Keratinocyte (primary cell): ENCODE results near the gene GOLGA8J. TPM values are rescaled to one million over a fixed set of nuclear protein-coding genes. Genes with fewer than 3 reads are reported as not detected.

Experiments
- DNase-seq: peaks from one replicate; pipeline ENCODE4 v3.0.0-alpha.2; 2011; ENCODE audit warnings: low read depth, missing footprints, low spot score
- FAIRE-seq: peaks from 2 replicates; lab custom pipeline; 2011; peaks lifted over from hg19 to GRCh38; lab: Jason Lieb, UNC
- H2AFZ ChIP-seq: 2 replicates; pipeline ENCODE4 v1.6.0; 2012; ENCODE audit warnings: low read length, control low read depth, inconsistent platforms; ENCODE audit not compliant: control insufficient read depth
- H3K27ac ChIP-seq: 2 replicates; pipeline ENCODE4 v1.5.1; 2011; ENCODE audit warnings: low read length; ENCODE audit not compliant: control insufficient read depth, insufficient read depth
- H3K27me3 ChIP-seq: 3 replicates; pipeline ENCODE4 v1.6.0; 2011; ENCODE audit warnings: low read length; ENCODE audit not compliant: control insufficient read depth, insufficient read depth; ENCODE audit errors: extremely low read depth
- H3K36me3 ChIP-seq, 2 experiments: 2 replicates in 1 of 2; 3 replicates in 1 of 2; pipeline ENCODE4 v1.5.1; 2011; ENCODE audit warnings: low read length in 2 of 2, mild to moderate bottlenecking in 1 of 2; ENCODE audit not compliant: control insufficient read depth in 2 of 2, insufficient read depth in 2 of 2; ENCODE audit errors: extremely low read depth in 1 of 2
- H3K4me1 ChIP-seq: 3 replicates; pipeline ENCODE4 v1.5.1; 2011; ENCODE audit warnings: low read length; ENCODE audit not compliant: control insufficient read depth, insufficient read depth; ENCODE audit errors: extremely low read depth
- H3K4me2 ChIP-seq: 3 replicates; pipeline ENCODE4 v1.6.0; 2011; ENCODE audit warnings: low read depth, low read length; ENCODE audit not compliant: control insufficient read depth, insufficient read depth; ENCODE audit errors: extremely low read depth
- H3K4me3 ChIP-seq, 3 experiments: fragments of 200-600 bp in 1 of 3; sonication (generic) in 1 of 3; 2 replicates in 2 of 3; 3 replicates in 1 of 3; pipeline ENCODE4 v1.5.1; 2011 to 2016; ENCODE audit warnings: low read length in 3 of 3, mild to moderate bottlenecking in 3 of 3, control low read depth in 2 of 3, inconsistent platforms in 1 of 3, low read depth in 1 of 3, mixed read lengths in 1 of 3, mixed run types in 1 of 3, moderate library complexity in 1 of 3; ENCODE audit not compliant: control insufficient read depth in 2 of 3, insufficient read depth in 2 of 3; ENCODE audit errors: extremely low read depth in 1 of 3
- H3K79me2 ChIP-seq: 2 replicates; pipeline ENCODE4 v1.6.0; 2012; ENCODE audit warnings: low read length; ENCODE audit not compliant: control insufficient read depth, insufficient read depth
- H3K9ac ChIP-seq: 3 replicates; pipeline ENCODE4 v1.6.0; 2011; ENCODE audit warnings: low read length; ENCODE audit not compliant: control insufficient read depth, insufficient read depth; ENCODE audit errors: extremely low read depth
- H3K9me1 ChIP-seq: 3 replicates; pipeline ENCODE4 v1.6.0; 2011; ENCODE audit warnings: low read length; ENCODE audit not compliant: control insufficient read depth, insufficient read depth; ENCODE audit errors: extremely low read depth
- H3K9me3 ChIP-seq: 2 replicates; pipeline ENCODE4 v1.5.1; 2012; ENCODE audit warnings: low read depth, low read length; ENCODE audit not compliant: control insufficient read depth
- H4K20me1 ChIP-seq: 3 replicates; pipeline ENCODE4 v1.6.0; 2011; ENCODE audit warnings: low read length; ENCODE audit not compliant: control insufficient read depth, insufficient read depth; ENCODE audit errors: extremely low read depth
- EZH2 ChIP-seq: IDR thresholded peaks from one replicate; pipeline ENCODE4 v1.6.1; 2012; ENCODE audit warnings: inconsistent platforms, mild to moderate bottlenecking, low read length, moderate library complexity
- dilution Hi-C: fragments of 300-500 bp; cut with MboI; formaldehyde crosslinking; loops from one replicate; pipeline ENCODE4 v1.7.0; 2020; ENCODE audit warnings: low sequenced_read_pairs; ENCODE audit not compliant: extremely low pct_ligation_motif_present
- polyA plus RNA-seq, 5 experiments: library from polyadenylated mRNA; depleted of rRNA in 3 of 5; stranded (reverse) in 3 of 5; stranded (forward) in 1 of 5; unstranded in 1 of 5; fragments of >200 nt; gene quantifications; 1 replicate in 1 of 5; 2 replicates in 3 of 5; 3 replicates in 1 of 5; pipeline versions ENCODE4 v1.2.1 to v1.2.3, GENCODE V29; 2011 to 2012; ENCODE audit warnings: missing spikeins in 2 of 5, low read depth in 1 of 5, low replicate concordance in 1 of 5
- TF ChIP-seq, protein P1 (sequence below), 3 experiments: IDR thresholded peaks in 1 of 3; conservative IDR thresholded peaks in 1 of 3; optimal IDR thresholded peaks in 1 of 3; 2 replicates in 2 of 3; 3 replicates in 1 of 3; pipeline versions ENCODE3 to v1.5.1; 2011; ENCODE audit warnings: low read length in 3 of 3, mild to moderate bottlenecking in 3 of 3, moderate library complexity in 2 of 3, control low read depth in 1 of 3, inconsistent platforms in 1 of 3; ENCODE audit not compliant: insufficient read depth in 2 of 3; ENCODE audit errors: extremely low read depth in 1 of 3

Gene GOLGA8J
- polyA plus RNA-seq, 1 donor (not counting 4 experiments of a cell fraction or from before 2014, with no cell fraction given) = not detected

DNA sequence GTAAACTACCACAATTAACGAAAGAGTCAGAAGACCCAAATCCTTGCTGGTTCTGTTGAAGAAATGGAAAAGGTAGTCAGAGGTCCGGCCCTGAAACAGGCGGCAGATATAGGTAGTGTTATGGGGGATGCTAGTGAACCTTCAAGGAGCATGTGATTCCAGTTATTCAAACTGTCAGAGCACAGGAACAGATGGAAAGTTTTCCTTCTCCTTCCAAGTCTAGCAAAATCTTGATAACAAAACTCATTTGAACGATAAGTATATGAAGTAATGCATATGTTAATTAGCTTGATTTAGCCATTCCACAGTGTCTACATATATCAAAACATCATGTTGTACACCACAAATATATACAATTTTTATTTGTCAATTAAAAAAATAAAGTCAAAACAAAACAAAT is 26.6 kb upstream of the GOLGA8J start:
- DNase-seq = no peak
- dilution Hi-C loops = no loop called here

DNA sequence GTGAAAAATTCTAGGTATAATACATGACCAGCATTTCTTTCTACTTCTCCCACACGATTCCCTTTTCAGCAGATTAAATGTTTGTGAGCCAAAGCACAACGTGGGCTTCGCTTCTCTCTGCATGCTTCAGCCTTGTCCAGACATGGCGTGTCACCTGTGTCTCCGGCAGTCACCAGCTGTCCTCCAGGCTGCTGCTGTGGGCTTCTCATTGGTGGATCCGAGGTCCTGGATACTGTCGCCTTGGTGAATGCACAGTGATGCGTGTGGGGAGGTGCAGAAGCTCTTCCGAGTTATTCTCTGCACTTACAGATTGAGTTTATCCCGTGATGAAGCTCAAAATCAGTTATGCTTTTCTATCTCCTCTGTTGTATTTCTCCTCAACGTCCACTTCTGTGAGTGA is 23.0 kb upstream of the GOLGA8J start:
- Histone ChIP-seq H3K9me3 (no peaks in the 10 kb centered on the region), H3K9me1 (no peaks in the 10 kb centered on the region), H3K4me1 (peaks cover 1% of the 10 kb centered on the region), H3K4me2 (no peak overlapping the region), H3K27me3 (peaks cover 5% of the 10 kb centered on the region), H3K27ac (no peak overlapping the region), H3K36me3 (no peaks in the 10 kb centered on the region), H3K9ac (no peak overlapping the region), H3K4me3 (no peak overlapping the region), H4K20me1 (no peaks in the 10 kb centered on the region), H3K79me2 (no peaks in the 10 kb centered on the region), H2AFZ (no peak overlapping the region)
- no peak for TF ChIP-seq EZH2
- TF ChIP-seq, protein P1, sequence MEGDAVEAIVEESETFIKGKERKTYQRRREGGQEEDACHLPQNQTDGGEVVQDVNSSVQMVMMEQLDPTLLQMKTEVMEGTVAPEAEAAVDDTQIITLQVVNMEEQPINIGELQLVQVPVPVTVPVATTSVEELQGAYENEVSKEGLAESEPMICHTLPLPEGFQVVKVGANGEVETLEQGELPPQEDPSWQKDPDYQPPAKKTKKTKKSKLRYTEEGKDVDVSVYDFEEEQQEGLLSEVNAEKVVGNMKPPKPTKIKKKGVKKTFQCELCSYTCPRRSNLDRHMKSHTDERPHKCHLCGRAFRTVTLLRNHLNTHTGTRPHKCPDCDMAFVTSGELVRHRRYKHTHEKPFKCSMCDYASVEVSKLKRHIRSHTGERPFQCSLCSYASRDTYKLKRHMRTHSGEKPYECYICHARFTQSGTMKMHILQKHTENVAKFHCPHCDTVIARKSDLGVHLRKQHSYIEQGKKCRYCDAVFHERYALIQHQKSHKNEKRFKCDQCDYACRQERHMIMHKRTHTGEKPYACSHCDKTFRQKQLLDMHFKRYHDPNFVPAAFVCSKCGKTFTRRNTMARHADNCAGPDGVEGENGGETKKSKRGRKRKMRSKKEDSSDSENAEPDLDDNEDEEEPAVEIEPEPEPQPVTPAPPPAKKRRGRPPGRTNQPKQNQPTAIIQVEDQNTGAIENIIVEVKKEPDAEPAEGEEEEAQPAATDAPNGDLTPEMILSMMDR (optimal IDR thresholded peaks at IDR 0.05 in 1 of 3, IDR thresholded peaks at IDR 0.05 in 1 of 3, conservative IDR thresholded peaks at IDR 0.05 in 1 of 3; ENCODE audit: extremely low read depth in 1 of 3, insufficient read depth in 2 of 3, low read length in 3 of 3) = no peak
- no peak for FAIRE-seq
- dilution Hi-C loops = no loop called here
- no peak for DNase-seq

More for the DNA sequence above, 26.6 kb upstream of the GOLGA8J start:
- H3K9ac ChIP-seq = no peak overlapping the region
- H4K20me1 ChIP-seq = no peaks in the 10 kb centered on the region
- H3K27ac ChIP-seq = no peak overlapping the region
- no peak overlapping the region for H3K4me3 ChIP-seq
- H3K4me1 ChIP-seq = no peaks in the 10 kb centered on the region
- no peaks in the 10 kb centered on the region for H3K79me2 ChIP-seq
- H3K9me3 ChIP-seq = no peaks in the 10 kb centered on the region
- H3K9me1 ChIP-seq = no peaks in the 10 kb centered on the region
- no peak for FAIRE-seq
- no peak overlapping the region for H3K4me2 ChIP-seq
- H3K27me3 ChIP-seq = no peaks in the 10 kb centered on the region
- TF ChIP-seq, protein P1 (optimal IDR thresholded peaks at IDR 0.05 in 1 of 3, IDR thresholded peaks at IDR 0.05 in 1 of 3, conservative IDR thresholded peaks at IDR 0.05 in 1 of 3; ENCODE audit: extremely low read depth in 1 of 3, insufficient read depth in 2 of 3, low read length in 3 of 3) = no peak
- TF ChIP-seq EZH2 = no peak
- H3K36me3 ChIP-seq = no peaks in the 10 kb centered on the region
- H2AFZ ChIP-seq = no peak overlapping the region
